GM12873 (cell line): ENCODE measurements around the gene ITIH2.

Source experiments
- TF ChIP-seq, protein P1 (sequence below): IDR thresholded peaks from 2 replicates; pipeline ENCODE4 v1.5.1; 2012; ENCODE audit warnings: low read depth, mild to moderate bottlenecking, moderate library complexity, low read length, control low read depth; ENCODE audit not compliant: insufficient read depth; ENCODE audit errors: missing control alignments

Gene ITIH2

DNA sequence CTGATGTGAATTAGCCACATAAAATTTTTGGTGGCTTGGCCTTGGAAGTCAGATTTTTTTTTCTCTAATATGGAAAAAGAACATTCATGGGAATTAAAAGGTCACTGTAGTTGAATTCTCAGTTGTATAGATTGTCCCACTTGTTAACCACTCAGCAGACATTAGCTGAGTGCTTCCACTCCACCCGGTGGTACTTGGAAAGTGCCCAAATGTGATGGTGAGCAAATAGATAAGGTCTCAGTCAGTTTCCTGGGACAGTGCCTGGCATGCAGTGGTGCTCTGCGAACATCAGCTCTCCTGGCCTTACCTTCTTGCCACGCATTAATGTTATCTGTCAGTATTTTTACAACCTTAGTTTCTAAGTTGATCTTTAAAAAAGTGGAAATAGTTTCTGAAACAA is 86.3 kb downstream of the ITIH2 start:
- TF ChIP-seq, protein P1, sequence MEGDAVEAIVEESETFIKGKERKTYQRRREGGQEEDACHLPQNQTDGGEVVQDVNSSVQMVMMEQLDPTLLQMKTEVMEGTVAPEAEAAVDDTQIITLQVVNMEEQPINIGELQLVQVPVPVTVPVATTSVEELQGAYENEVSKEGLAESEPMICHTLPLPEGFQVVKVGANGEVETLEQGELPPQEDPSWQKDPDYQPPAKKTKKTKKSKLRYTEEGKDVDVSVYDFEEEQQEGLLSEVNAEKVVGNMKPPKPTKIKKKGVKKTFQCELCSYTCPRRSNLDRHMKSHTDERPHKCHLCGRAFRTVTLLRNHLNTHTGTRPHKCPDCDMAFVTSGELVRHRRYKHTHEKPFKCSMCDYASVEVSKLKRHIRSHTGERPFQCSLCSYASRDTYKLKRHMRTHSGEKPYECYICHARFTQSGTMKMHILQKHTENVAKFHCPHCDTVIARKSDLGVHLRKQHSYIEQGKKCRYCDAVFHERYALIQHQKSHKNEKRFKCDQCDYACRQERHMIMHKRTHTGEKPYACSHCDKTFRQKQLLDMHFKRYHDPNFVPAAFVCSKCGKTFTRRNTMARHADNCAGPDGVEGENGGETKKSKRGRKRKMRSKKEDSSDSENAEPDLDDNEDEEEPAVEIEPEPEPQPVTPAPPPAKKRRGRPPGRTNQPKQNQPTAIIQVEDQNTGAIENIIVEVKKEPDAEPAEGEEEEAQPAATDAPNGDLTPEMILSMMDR, result no peak

DNA sequence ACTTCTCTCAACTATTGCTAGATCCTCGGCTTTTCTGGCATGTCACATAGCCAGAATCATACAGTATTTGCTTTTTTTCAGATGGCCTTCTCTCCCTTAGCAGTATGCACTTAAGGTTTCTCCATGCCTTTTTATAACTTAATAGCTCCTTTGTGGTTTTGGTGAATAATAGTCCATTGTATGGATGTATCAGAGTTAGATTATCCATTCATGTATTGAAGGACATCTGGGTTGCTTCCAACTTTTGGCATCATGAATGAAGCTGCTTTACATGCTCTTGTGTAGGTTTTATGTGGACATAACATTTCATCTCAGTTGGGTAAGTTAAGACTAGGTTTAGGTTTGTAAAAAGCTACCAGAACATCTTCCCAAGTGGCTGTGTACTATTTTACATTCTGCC is 89.4 kb downstream of the ITIH2 start:
- TF ChIP-seq, protein P1, result no peak

DNA sequence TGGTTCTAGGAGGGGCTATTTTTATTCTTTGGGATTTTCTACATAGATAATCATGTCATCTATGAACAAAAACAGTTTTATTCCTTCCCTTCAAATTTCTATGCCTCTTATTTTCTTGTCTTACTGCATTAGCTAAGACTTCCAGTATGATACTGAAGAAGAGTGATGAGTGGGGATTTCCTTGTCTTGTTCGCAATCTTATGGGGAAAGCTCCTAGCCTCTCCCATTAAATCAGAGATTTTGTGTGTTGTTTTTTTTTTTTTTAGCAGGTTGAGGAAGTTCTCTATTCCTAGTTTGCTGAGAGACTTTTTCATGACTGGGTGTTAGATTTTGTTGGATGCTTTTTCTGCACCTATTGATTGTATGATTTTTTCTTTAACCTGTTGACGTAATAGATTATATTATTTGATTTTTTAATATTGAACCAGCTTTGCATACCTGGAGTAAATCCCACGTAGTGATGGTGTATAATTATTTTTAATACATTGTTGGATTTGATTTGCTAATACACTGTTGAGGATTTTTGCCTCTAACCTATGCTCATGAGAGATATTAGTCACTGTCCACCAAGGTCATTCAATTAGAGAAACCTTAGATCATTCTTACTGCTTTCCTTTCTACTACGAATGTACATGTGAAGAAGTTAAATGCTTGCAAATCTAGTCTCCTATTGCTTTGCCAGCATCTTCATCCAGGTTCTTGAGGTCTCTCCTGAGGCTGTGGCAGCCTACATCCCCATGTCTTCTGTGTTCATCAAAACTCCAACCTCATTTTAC is 91.3 kb downstream of the ITIH2 start:
- TF ChIP-seq, protein P1, result no peak

DNA sequence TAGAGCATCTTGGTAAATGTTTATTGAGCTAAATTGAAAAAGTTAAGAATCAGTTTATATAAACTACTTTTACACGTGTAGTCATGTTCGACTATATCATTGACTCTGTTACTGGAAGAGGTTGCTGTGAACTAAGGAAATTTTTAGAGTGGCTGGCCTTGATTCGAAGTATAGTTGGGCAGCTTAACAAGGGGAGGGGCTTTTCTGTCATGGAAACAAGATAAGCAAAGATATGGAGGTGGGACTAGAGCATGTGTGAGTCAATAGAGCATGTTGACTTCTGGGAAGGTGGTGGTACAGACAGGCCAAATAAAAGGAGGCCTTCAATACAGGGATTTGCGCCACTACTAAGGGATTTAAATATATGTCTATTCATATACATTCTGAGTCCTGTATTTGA is 92.5 kb downstream of the ITIH2 start:
- TF ChIP-seq, protein P1, result no peak

DNA sequence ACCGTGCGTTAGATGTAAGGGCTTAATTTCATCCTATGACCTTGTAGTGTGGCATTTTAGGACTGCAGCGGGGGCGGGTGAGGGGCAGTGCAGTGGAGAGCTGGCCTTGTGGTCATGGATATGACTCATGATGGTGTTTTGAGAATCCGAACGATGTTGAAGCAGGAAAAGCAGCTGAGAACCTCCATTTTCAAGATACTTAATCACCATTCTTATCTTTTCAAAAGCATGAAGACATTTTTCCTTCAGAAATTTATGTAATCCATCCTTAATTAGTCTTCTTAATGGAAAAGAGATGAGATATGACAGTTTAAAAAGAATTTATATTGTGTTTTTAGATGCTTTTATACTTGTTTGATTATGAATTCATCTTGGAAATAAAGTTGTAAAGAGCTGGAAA is 94.5 kb downstream of the ITIH2 start:
- TF ChIP-seq, protein P1, result no peak
